Fibroblast of pulmonary artery (primary cell): ENCODE data around the gene GPR176.
"Not testable (repeated sequence)": the region's sequence is repeated elsewhere in the genome, so short reads cannot be mapped to it uniquely, and the experiment has no call there.

Experiments
- DNase-seq: peaks from one replicate; pipeline ENCODE4 v3.0.0-alpha.2; 2010; ENCODE audit warnings: low read depth
- H3K4me3 ChIP-seq: replicated peaks from 2 replicates; pipeline ENCODE4 v1.5.1; 2011; ENCODE audit warnings: low read depth, mild to moderate bottlenecking, control low read depth, low read length, moderate library complexity
- CTCF ChIP-seq: IDR thresholded peaks from 2 replicates; pipeline ENCODE4 v1.5.1; 2011; ENCODE audit warnings: mild to moderate bottlenecking, control low read depth, low read length, inconsistent platforms; ENCODE audit errors: missing control alignments

The GPR176 gene

GRCh38 chr15:39826975-39827374, 93.1 kb downstream of the GPR176 start:
- DNase-seq, result no peak
- TF ChIP-seq CTCF, result no peak
- no peak overlapping the region for H3K4me3 ChIP-seq

- H3K4me3 ChIP-seq, result no peak overlapping the region
- TF ChIP-seq CTCF, result no peak
Observed at GRCh38 chr15:39823634-39824033, 96.4 kb downstream of the GPR176 start.

GRCh38 chr15:39820050-39820602, 99.9 kb downstream of the GPR176 start:
- H3K4me3 ChIP-seq, result no peak overlapping the region
- TF ChIP-seq CTCF, result no peak
- no peak for DNase-seq

More at GRCh38 chr15:39823634-39824033, 96.4 kb downstream of the GPR176 start:
- no peak for DNase-seq

- DNase-seq, result no peak
- no peak for TF ChIP-seq CTCF
- no peak overlapping the region for H3K4me3 ChIP-seq
Observed at GRCh38 chr15:39819533-39819932, 100.5 kb downstream of the GPR176 start.

- no peak overlapping the region for H3K4me3 ChIP-seq
- DNase-seq, result peak; percentile 12
- no peak for TF ChIP-seq CTCF
Observed at GRCh38 chr15:39817892-39818291, 102.2 kb downstream of the GPR176 start.

- H3K4me3 ChIP-seq, result no peak overlapping the region
- DNase-seq, result no peak
- no peak for TF ChIP-seq CTCF
Observed at GRCh38 chr15:39814489-39814888, 105.6 kb downstream of the GPR176 start.

- not testable (repeated sequence) for DNase-seq, H3K4me3 ChIP-seq
Observed at GRCh38 chr15:39812651-39813050, 107.4 kb downstream of the GPR176 start.
